Hepatocyte (in vitro differentiated cells): ENCODE results near the gene ADAMTS15. TPM values are rescaled to one million over a fixed set of nuclear protein-coding genes. Genes with fewer than 3 reads are reported as not detected.

Experiments used
- DNase-seq: peaks from one replicate; pipeline ENCODE4 v3.0.0-alpha.2; 2016; ENCODE audit warnings: low spot score
- H2AFZ ChIP-seq: fragments of 200-600 bp; sonication (generic); 2 replicates; pipeline ENCODE4 v1.6.0; 2016; ENCODE audit warnings: antibody characterized with exemption, mild to moderate bottlenecking
- H3K27ac ChIP-seq: fragments of 200-600 bp; sonication (generic); 2 replicates; pipeline ENCODE4 v1.5.1; 2016; ENCODE audit warnings: mild to moderate bottlenecking
- H3K27me3 ChIP-seq: fragments of 200-600 bp; sonication (generic); 2 replicates; pipeline ENCODE4 v1.6.1; 2016
- H3K36me3 ChIP-seq: fragments of 200-600 bp; sonication (generic); replicated peaks from 2 replicates; pipeline ENCODE4 v1.5.1; 2016; ENCODE audit warnings: low read depth; ENCODE audit not compliant: insufficient read depth
- H3K4me1 ChIP-seq: fragments of 200-600 bp; sonication (generic); 2 replicates; pipeline ENCODE4 v1.5.1; 2016; ENCODE audit warnings: mild to moderate bottlenecking, moderate library complexity; ENCODE audit not compliant: insufficient read depth
- H3K4me2 ChIP-seq: fragments of 200-600 bp; sonication (generic); 2 replicates; pipeline ENCODE4 v1.6.0; 2016
- H3K4me3 ChIP-seq: fragments of 200-600 bp; sonication (generic); 2 replicates; pipeline ENCODE4 v1.5.1; 2016; ENCODE audit warnings: mild to moderate bottlenecking
- H3K79me2 ChIP-seq: fragments of 200-600 bp; sonication (generic); 2 replicates; pipeline ENCODE4 v1.6.0; 2017; ENCODE audit warnings: mild to moderate bottlenecking
- H3K9me2 ChIP-seq: fragments of 200-600 bp; sonication (generic); replicated peaks from 2 replicates; pipeline ENCODE4 v1.6.0; 2017; ENCODE audit warnings: mild to moderate bottlenecking; ENCODE audit not compliant: insufficient read depth
- H3K9me3 ChIP-seq: fragments of 200-600 bp; sonication (generic); 2 replicates; pipeline ENCODE4 v1.5.1; 2016; ENCODE audit warnings: low read depth, mild to moderate bottlenecking
- H4K20me1 ChIP-seq: fragments of 200-600 bp; sonication (generic); 2 replicates; pipeline ENCODE4 v1.6.0; 2016; ENCODE audit warnings: mild to moderate bottlenecking; ENCODE audit not compliant: insufficient read depth, poor library complexity, severe bottlenecking
- EZH2 ChIP-seq: fragments of 200-600 bp; sonication (generic); IDR thresholded peaks from 2 replicates; pipeline ENCODE4 v1.6.1; 2016; ENCODE audit warnings: antibody characterized with exemption, mild to moderate bottlenecking, borderline replicate concordance
- EZH2phosphoT487 ChIP-seq: fragments of 200-600 bp; sonication (generic); IDR thresholded peaks from one replicate; pipeline ENCODE4 v1.6.1; 2018; ENCODE audit warnings: antibody characterized with exemption, mild to moderate bottlenecking, low read depth, moderate library complexity; ENCODE audit not compliant: unreplicated experiment, severe bottlenecking
- WGBS: methylation state at CpG from one replicate; pipeline ENCODE4 v1.1.6; 2016; ENCODE audit warnings: low lambda C conversion rate; ENCODE audit errors: missing lambda C conversion rate; 5-methylcytosine and 5-hydroxymethylcytosine counted together
- polyA plus RNA-seq: library from polyadenylated mRNA; unstranded; fragments of >200 nt; fragmentation: Nextera tagmentation; extraction: Ambion mirVana; gene quantifications from 2 replicates; pipeline ENCODE4 v1.2.1, GENCODE V29; 2016
- total RNA-seq: library from RNA; depleted of rRNA; stranded (reverse); fragments of >200 nt; gene quantifications from 2 replicates; pipeline ENCODE4 v1.2.3, GENCODE V29; 2014
- TF ChIP-seq, protein P1 (sequence below): fragments of 200-600 bp; sonication (generic); IDR thresholded peaks from 2 replicates; pipeline ENCODE4 v1.5.1; 2016; ENCODE audit warnings: antibody characterized with exemption, mild to moderate bottlenecking; ENCODE audit not compliant: poor library complexity

ADAMTS15 gene
- total and polyA plus RNA-seq, 2 experiments from 2014 or later = 4.5 to 14.6 TPM

DNA sequence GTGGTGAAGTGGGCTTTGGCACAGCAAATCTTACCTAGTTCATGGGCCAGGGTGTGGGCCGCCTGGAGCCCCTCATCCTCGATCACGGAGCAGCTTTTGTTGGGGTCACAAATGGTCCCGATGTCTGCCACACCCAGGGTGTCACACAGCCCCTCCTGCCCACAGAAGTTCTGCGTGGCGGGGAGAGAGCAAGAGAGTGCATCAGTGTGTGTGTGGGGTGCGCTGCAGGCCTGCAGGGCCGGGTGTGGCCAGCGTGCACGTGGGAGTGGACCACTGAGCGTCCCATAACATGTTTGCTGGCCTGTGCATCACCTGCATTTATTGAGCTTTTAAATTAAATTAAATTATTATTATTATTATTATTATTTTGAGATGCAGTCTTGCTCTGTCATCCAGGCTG lies 31.5 kb upstream of the ADAMTS15 start:
- no peak for DNase-seq
- TF ChIP-seq EZH2phosphoT487 (no peak), EZH2 (no peak)
- TF ChIP-seq, protein P1, sequence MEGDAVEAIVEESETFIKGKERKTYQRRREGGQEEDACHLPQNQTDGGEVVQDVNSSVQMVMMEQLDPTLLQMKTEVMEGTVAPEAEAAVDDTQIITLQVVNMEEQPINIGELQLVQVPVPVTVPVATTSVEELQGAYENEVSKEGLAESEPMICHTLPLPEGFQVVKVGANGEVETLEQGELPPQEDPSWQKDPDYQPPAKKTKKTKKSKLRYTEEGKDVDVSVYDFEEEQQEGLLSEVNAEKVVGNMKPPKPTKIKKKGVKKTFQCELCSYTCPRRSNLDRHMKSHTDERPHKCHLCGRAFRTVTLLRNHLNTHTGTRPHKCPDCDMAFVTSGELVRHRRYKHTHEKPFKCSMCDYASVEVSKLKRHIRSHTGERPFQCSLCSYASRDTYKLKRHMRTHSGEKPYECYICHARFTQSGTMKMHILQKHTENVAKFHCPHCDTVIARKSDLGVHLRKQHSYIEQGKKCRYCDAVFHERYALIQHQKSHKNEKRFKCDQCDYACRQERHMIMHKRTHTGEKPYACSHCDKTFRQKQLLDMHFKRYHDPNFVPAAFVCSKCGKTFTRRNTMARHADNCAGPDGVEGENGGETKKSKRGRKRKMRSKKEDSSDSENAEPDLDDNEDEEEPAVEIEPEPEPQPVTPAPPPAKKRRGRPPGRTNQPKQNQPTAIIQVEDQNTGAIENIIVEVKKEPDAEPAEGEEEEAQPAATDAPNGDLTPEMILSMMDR = no peak
- H3K4me3 ChIP-seq = no peak overlapping the region
- no peaks in the 10 kb centered on the region for H3K9me3 ChIP-seq
- H3K27ac ChIP-seq = no peak overlapping the region
- no peaks in the 10 kb centered on the region for H3K36me3 ChIP-seq
- no peaks in the 10 kb centered on the region for H4K20me1 ChIP-seq
- no peaks in the 10 kb centered on the region for H3K9me2 ChIP-seq
- no peak overlapping the region for H2AFZ ChIP-seq
- 98% methylated on average over 11 of the region's 11 CpGs for WGBS
- H3K4me2 ChIP-seq = no peak overlapping the region
- no peaks in the 10 kb centered on the region for H3K4me1 ChIP-seq
- H3K79me2 ChIP-seq = no peaks in the 10 kb centered on the region
- peaks cover 3% of the 10 kb centered on the region for H3K27me3 ChIP-seq

DNA sequence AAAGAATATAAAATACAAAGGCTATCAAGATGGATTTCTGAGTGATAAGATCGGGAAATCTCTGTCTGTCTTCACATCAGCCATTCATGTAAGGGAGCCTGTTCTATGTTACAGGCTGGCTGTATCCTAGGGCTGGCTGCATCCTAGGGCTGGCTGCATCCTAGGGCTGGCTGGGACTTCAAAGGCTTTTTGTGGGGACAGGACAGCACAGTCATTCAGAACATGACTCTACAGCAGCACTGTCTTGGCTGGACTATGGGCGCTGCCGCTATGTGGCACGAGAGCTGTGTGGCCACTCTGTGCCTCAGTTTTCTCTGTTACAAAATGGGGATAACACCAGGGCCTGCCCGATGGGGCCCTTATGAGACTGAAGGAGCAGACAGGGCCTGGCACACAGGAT lies 30.2 kb upstream of the ADAMTS15 start:
- no peak overlapping the region for H3K4me2 ChIP-seq
- no peaks in the 10 kb centered on the region for H3K9me2 ChIP-seq
- H3K79me2 ChIP-seq = no peaks in the 10 kb centered on the region
- no peak overlapping the region for H3K27ac ChIP-seq
- TF ChIP-seq EZH2phosphoT487 = no peak
- no peak for TF ChIP-seq EZH2
- TF ChIP-seq, protein P1 = no peak
- no peak overlapping the region for H3K4me3 ChIP-seq
- H3K4me1 ChIP-seq = no peaks in the 10 kb centered on the region
- H4K20me1 ChIP-seq = no peaks in the 10 kb centered on the region
- H3K36me3 ChIP-seq = no peaks in the 10 kb centered on the region
- WGBS = 92% methylated on average over 5 of the region's 5 CpGs
- DNase-seq = no peak
- no peaks in the 10 kb centered on the region for H3K9me3 ChIP-seq
- no peak overlapping the region for H2AFZ ChIP-seq
- peaks cover 8% of the 10 kb centered on the region for H3K27me3 ChIP-seq

DNA sequence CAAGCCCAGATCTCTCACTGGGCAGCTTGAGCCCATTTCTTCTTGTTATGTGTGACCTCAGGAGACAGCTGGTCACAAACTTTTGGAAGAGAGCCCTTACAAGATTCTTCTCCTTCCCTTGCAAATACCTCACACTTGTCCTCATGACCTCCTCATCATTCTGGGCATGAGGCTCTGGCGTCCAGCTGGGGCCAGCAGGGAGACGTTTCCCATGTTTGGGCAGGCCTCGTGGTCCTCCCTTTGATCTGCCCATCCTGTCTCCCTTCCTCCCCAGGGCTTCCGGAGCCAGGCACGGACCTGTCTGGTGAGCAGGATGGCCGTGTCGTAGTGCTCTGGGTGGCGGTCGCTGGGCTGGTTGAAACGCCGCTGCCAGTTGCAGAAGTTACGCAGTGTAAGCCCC lies 29.7 kb upstream of the ADAMTS15 start:
- no peak overlapping the region for H2AFZ ChIP-seq
- no peaks in the 10 kb centered on the region for H3K9me3 ChIP-seq
- no peaks in the 10 kb centered on the region for H3K36me3 ChIP-seq
- no peak overlapping the region for H3K27ac ChIP-seq
- WGBS = 74% methylated on average over 12 of the region's 12 CpGs
- no peaks in the 10 kb centered on the region for H3K9me2 ChIP-seq
- no peak overlapping the region for H3K4me2 ChIP-seq
- TF ChIP-seq, protein P1 = no peak
- no peak for TF ChIP-seq EZH2
- no peak for TF ChIP-seq EZH2phosphoT487
- no peaks in the 10 kb centered on the region for H3K4me1 ChIP-seq
- no peak overlapping the region for H3K4me3 ChIP-seq
- no peak for DNase-seq
- peaks cover 8% of the 10 kb centered on the region for H3K27me3 ChIP-seq
- H3K79me2 ChIP-seq = no peaks in the 10 kb centered on the region
- no peaks in the 10 kb centered on the region for H4K20me1 ChIP-seq
